Peyer's patch (tissue), 4 donors: ENCODE data around the gene NLGN1.

Experiments used
- POLR2A ChIP-seq, 2 donors: fragments of 450-650 bp; IDR thresholded peaks; one replicate each; pipeline ENCODE4 v1.5.1; 2017; ENCODE audit warnings: antibody characterized with exemption in 2 of 2, mild to moderate bottlenecking in 2 of 2, moderate library complexity in 2 of 2
- TF ChIP-seq, protein P1 (sequence below), 6 experiments: fragments of 450-650 bp in 4 of 6; fragments of 200-600 bp in 2 of 6; sonication (generic) in 1 of 6; IDR thresholded peaks; one replicate each; pipeline ENCODE4 v1.5.1; 2017 to 2019; ENCODE audit warnings: antibody characterized with exemption in 6 of 6, mild to moderate bottlenecking in 3 of 6, moderate library complexity in 1 of 6

DNA sequence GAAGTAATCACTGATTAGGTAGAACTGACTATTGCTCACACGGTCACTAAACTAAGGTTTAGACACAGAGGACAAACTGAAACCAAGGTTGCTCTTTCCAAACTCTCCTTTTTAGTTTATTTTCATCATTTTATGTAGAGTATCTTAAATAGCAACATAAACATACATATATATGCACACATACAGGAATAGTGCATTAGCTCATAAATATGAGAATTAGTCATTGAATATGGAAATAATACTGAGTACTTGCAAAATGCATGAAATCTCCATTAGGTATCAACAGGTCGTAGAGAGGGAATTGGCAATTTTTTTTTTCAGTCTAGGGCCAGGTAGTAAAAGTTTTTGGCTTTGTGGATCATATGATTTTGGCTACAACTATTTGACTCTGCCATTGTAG is 557.1 kb downstream of the NLGN1 start:
- TF ChIP-seq, protein P1, sequence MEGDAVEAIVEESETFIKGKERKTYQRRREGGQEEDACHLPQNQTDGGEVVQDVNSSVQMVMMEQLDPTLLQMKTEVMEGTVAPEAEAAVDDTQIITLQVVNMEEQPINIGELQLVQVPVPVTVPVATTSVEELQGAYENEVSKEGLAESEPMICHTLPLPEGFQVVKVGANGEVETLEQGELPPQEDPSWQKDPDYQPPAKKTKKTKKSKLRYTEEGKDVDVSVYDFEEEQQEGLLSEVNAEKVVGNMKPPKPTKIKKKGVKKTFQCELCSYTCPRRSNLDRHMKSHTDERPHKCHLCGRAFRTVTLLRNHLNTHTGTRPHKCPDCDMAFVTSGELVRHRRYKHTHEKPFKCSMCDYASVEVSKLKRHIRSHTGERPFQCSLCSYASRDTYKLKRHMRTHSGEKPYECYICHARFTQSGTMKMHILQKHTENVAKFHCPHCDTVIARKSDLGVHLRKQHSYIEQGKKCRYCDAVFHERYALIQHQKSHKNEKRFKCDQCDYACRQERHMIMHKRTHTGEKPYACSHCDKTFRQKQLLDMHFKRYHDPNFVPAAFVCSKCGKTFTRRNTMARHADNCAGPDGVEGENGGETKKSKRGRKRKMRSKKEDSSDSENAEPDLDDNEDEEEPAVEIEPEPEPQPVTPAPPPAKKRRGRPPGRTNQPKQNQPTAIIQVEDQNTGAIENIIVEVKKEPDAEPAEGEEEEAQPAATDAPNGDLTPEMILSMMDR (IDR thresholded peaks at IDR 0.05): no peak
- TF ChIP-seq POLR2A (IDR thresholded peaks at IDR 0.05): no peak
